22Rv1 (cell line): Measurements from ENCODE around the gene CALHM1.

Experiments
- CTCF ChIP-seq: fragments of 450-650 bp; IDR thresholded peaks from 2 replicates; pipeline ENCODE4 v1.5.1; 2017; ENCODE audit warnings: mild to moderate bottlenecking
- ZFX ChIP-seq: fragments of 450-650 bp; IDR thresholded peaks from 2 replicates; pipeline ENCODE4 v1.6.1; 2017; ENCODE audit warnings: antibody characterized with exemption, borderline replicate concordance

DNA sequence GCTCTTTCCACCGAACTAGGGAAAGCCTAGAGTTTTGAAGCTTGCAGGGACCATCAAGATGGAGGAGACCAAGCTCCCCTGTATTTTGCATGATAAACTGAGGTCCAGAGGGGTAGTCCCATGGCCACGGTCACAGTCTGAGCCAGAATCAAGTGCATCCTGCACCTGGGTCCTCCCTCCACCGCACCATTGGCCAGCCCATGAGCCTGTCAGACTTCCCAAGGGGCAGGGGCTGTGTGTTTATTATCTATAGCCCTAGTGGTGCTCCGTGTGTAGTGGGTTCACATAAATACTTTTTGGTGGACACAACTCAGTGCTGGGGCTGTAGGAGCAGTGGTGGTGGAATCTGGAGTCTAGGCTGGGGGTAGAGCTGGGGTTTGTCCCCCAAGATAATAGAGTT is 16.7 kb upstream of the CALHM1 start:
- TF ChIP-seq CTCF (no peak), ZFX (no peak)
